ENCODE measurements around the gene LMO1.

- TF ChIP-seq CTCF (IDR thresholded peaks at IDR 0.05) (no peak), POLR2A (IDR thresholded peaks at IDR 0.05) (no peak)
Observed at GRCh38 chr11:8217136-8217535, 46.5 kb downstream of the LMO1 start.

Data from testis (tissue), 2 donors.